ENCODE measurements around the gene MUSTN1.

Gene MUSTN1

GRCh38 chr3:52816654-52817053, 18.2 kb downstream of the MUSTN1 start:
- no peaks in the 10 kb centered on the region for H3K36me3 Mint-ChIP-seq (ENCODE audit: low read depth)
- H3K27ac Mint-ChIP-seq: no peak overlapping the region
- H3K4me1 Mint-ChIP-seq (ENCODE audit: low read depth): no peaks in the 10 kb centered on the region

GRCh38 chr3:52816199-52816598, 18.6 kb downstream of the MUSTN1 start:
- H3K4me1 Mint-ChIP-seq (ENCODE audit: low read depth): no peaks in the 10 kb centered on the region
- H3K4me3 Mint-ChIP-seq: no peak overlapping the region
- no peak for DNase-seq
- no peaks in the 10 kb centered on the region for H3K36me3 Mint-ChIP-seq (ENCODE audit: low read depth)
- H3K27ac Mint-ChIP-seq: no peak overlapping the region
- no peaks in the 10 kb centered on the region for H3K27me3 Mint-ChIP-seq
- no peaks in the 10 kb centered on the region for H3K9me3 Mint-ChIP-seq

More at GRCh38 chr3:52816654-52817053, 18.2 kb downstream of the MUSTN1 start:
- no peak for DNase-seq
- Mint-ChIP-seq H3K4me3 (no peak overlapping the region), H3K9me3 (no peaks in the 10 kb centered on the region), H3K27me3 (no peaks in the 10 kb centered on the region)

- no peak overlapping the region for H3K27ac Mint-ChIP-seq
- no peak overlapping the region for H3K4me3 Mint-ChIP-seq
- H3K36me3 Mint-ChIP-seq (ENCODE audit: low read depth): no peaks in the 10 kb centered on the region
- no peaks in the 10 kb centered on the region for H3K9me3 Mint-ChIP-seq
- DNase-seq: no peak
- no peaks in the 10 kb centered on the region for H3K27me3 Mint-ChIP-seq
- peaks cover 5% of the 10 kb centered on the region for H3K4me1 Mint-ChIP-seq (ENCODE audit: low read depth)
Measured at GRCh38 chr3:52813810-52814209, 21.0 kb downstream of the MUSTN1 start.

- no peak overlapping the region for H3K4me3 Mint-ChIP-seq
Measured at GRCh38 chr3:52811452-52812011, 23.3 kb downstream of the MUSTN1 start.

GRCh38 chr3:52810923-52811322, 23.9 kb downstream of the MUSTN1 start:
- Mint-ChIP-seq H3K4me3 (no peak overlapping the region), H3K9me3 (no peaks in the 10 kb centered on the region), H3K27me3 (no peaks in the 10 kb centered on the region), H3K4me1 (ENCODE audit: low read depth) (peaks cover 5% of the 10 kb centered on the region), H3K36me3 (ENCODE audit: low read depth) (no peaks in the 10 kb centered on the region), H3K27ac (no peak overlapping the region)
- no peak for DNase-seq

More at GRCh38 chr3:52811452-52812011, 23.3 kb downstream of the MUSTN1 start:
- Mint-ChIP-seq H3K9me3 (no peaks in the 10 kb centered on the region), H3K4me1 (ENCODE audit: low read depth) (peaks cover 5% of the 10 kb centered on the region), H3K36me3 (ENCODE audit: low read depth) (no peaks in the 10 kb centered on the region), H3K27me3 (no peaks in the 10 kb centered on the region), H3K27ac (no peak overlapping the region)
- DNase-seq: no peak

GRCh38 chr3:52809662-52810377, 25.0 kb downstream of the MUSTN1 start:
- no peak overlapping the region for H3K27ac Mint-ChIP-seq
- peaks cover 5% of the 10 kb centered on the region for H3K4me1 Mint-ChIP-seq (ENCODE audit: low read depth)
- H3K27me3 Mint-ChIP-seq: no peaks in the 10 kb centered on the region
- DNase-seq: no peak
- H3K36me3 Mint-ChIP-seq (ENCODE audit: low read depth): no peaks in the 10 kb centered on the region
- no peaks in the 10 kb centered on the region for H3K9me3 Mint-ChIP-seq
- H3K4me3 Mint-ChIP-seq: no peak overlapping the region

GRCh38 chr3:52809149-52809548, 25.7 kb downstream of the MUSTN1 start:
- H3K4me3 Mint-ChIP-seq: no peak overlapping the region
- no peaks in the 10 kb centered on the region for H3K27me3 Mint-ChIP-seq
- no peak for DNase-seq
- peaks cover 5% of the 10 kb centered on the region for H3K4me1 Mint-ChIP-seq (ENCODE audit: low read depth)
- no peaks in the 10 kb centered on the region for H3K36me3 Mint-ChIP-seq (ENCODE audit: low read depth)
- H3K9me3 Mint-ChIP-seq: no peaks in the 10 kb centered on the region
- no peak overlapping the region for H3K27ac Mint-ChIP-seq

GRCh38 chr3:52805270-52806039, 29.4 kb downstream of the MUSTN1 start:
- no peak for DNase-seq
- Mint-ChIP-seq H3K4me1 (ENCODE audit: low read depth) (peaks cover 5% of the 10 kb centered on the region), H3K36me3 (ENCODE audit: low read depth) (no peaks in the 10 kb centered on the region), H3K9me3 (no peaks in the 10 kb centered on the region), H3K4me3 (no peak overlapping the region), H3K27ac (no peak overlapping the region), H3K27me3 (no peaks in the 10 kb centered on the region)

- H3K4me1 Mint-ChIP-seq (ENCODE audit: low read depth): no peaks in the 10 kb centered on the region
- no peaks in the 10 kb centered on the region for H3K27me3 Mint-ChIP-seq
- H3K36me3 Mint-ChIP-seq (ENCODE audit: low read depth): no peaks in the 10 kb centered on the region
- no peak for DNase-seq
- H3K9me3 Mint-ChIP-seq: no peaks in the 10 kb centered on the region
- no peak overlapping the region for H3K4me3 Mint-ChIP-seq
- H3K27ac Mint-ChIP-seq: no peak overlapping the region
Measured at GRCh38 chr3:52801839-52802238, 33.0 kb downstream of the MUSTN1 start.

- no peaks in the 10 kb centered on the region for H3K4me1 Mint-ChIP-seq (ENCODE audit: low read depth)
- no peak for DNase-seq
- no peaks in the 10 kb centered on the region for H3K27me3 Mint-ChIP-seq
- H3K27ac Mint-ChIP-seq: no peak overlapping the region
- no peaks in the 10 kb centered on the region for H3K36me3 Mint-ChIP-seq (ENCODE audit: low read depth)
- no peak overlapping the region for H3K4me3 Mint-ChIP-seq
- no peaks in the 10 kb centered on the region for H3K9me3 Mint-ChIP-seq
Measured at GRCh38 chr3:52800079-52800478, 34.7 kb downstream of the MUSTN1 start.

- Mint-ChIP-seq H3K4me3 (no peak overlapping the region), H3K4me1 (ENCODE audit: low read depth) (no peaks in the 10 kb centered on the region), H3K36me3 (ENCODE audit: low read depth) (no peaks in the 10 kb centered on the region), H3K27ac (no peak overlapping the region), H3K9me3 (no peaks in the 10 kb centered on the region), H3K27me3 (no peaks in the 10 kb centered on the region)
- DNase-seq: peak; percentile 34
Measured at GRCh38 chr3:52798978-52799476, 35.8 kb downstream of the MUSTN1 start.

- Mint-ChIP-seq H3K9me3 (no peaks in the 10 kb centered on the region), H3K27me3 (no peaks in the 10 kb centered on the region), H3K4me1 (ENCODE audit: low read depth) (no peaks in the 10 kb centered on the region), H3K4me3 (no peak overlapping the region), H3K27ac (no peak overlapping the region), H3K36me3 (ENCODE audit: low read depth) (no peaks in the 10 kb centered on the region)
- DNase-seq: no peak
Measured at GRCh38 chr3:52798376-52798977, 36.3 kb downstream of the MUSTN1 start.

GRCh38 chr3:52796411-52796810, 38.4 kb downstream of the MUSTN1 start:
- H3K4me1 Mint-ChIP-seq (ENCODE audit: low read depth): no peaks in the 10 kb centered on the region
- no peak overlapping the region for H3K4me3 Mint-ChIP-seq
- H3K27me3 Mint-ChIP-seq: no peaks in the 10 kb centered on the region
- H3K9me3 Mint-ChIP-seq: no peaks in the 10 kb centered on the region
- H3K27ac Mint-ChIP-seq: no peak overlapping the region
- no peaks in the 10 kb centered on the region for H3K36me3 Mint-ChIP-seq (ENCODE audit: low read depth)
- no peak for DNase-seq

GRCh38 chr3:52795298-52795900, 39.4 kb downstream of the MUSTN1 start:
- no peak overlapping the region for H3K27ac Mint-ChIP-seq
- H3K27me3 Mint-ChIP-seq: no peaks in the 10 kb centered on the region
- H3K4me1 Mint-ChIP-seq (ENCODE audit: low read depth): no peaks in the 10 kb centered on the region
- H3K4me3 Mint-ChIP-seq: no peak overlapping the region
- H3K9me3 Mint-ChIP-seq: no peaks in the 10 kb centered on the region
- no peak for DNase-seq
- no peaks in the 10 kb centered on the region for H3K36me3 Mint-ChIP-seq (ENCODE audit: low read depth)
